GM21717 (cell line): ENCODE data around the gene IFITM10.
"Not testable (repeated sequence)": the region's sequence is repeated elsewhere in the genome, so short reads cannot be mapped to it uniquely, and the experiment has no call there.

Experiments
- ATAC-seq: cut with Tn5 transposase; IDR thresholded peaks from one replicate; pipeline ENCODE4 v1.9.1; 2021; ENCODE audit warnings: mild to moderate bottlenecking, moderate library complexity; ENCODE audit not compliant: unreplicated experiment

Gene IFITM10

DNA sequence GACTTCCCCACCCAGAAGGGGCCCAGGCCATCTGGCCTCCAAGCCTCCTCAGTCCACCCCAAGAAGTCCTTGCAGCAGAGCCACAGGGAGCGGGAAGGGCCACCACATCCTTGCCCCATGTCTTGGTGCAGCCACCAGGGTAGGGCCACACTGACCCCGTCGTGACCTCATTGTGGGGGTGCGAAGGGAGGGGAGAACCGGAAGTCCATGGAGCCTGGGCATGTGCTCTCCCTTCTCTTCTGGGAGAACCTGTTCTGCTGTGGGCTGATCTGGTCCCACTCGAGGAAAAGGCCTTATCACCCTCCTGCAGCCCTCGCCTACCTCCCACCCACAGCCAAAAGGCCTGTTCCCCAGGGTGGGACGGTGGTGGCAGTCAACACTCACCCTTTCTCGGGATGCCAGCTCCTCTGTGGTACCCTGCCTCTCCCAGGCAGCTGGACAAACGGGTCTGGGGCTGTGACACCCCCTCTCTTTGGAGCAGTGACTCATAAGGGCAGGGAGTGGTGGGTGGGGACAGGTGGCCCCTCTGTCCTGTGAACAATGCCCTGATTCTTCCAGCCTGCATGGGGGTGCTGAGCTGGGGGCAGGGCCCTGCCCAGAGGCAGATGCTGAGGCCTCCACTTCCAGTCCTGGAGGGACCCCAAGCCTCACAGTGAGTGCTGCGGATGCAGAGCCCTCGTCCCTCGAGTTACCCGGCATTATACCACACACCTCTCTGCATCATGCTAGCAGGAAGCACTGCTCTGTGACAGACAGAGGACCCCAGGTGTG, 27.9 kb upstream of the IFITM10 start:
- no peak for ATAC-seq

DNA sequence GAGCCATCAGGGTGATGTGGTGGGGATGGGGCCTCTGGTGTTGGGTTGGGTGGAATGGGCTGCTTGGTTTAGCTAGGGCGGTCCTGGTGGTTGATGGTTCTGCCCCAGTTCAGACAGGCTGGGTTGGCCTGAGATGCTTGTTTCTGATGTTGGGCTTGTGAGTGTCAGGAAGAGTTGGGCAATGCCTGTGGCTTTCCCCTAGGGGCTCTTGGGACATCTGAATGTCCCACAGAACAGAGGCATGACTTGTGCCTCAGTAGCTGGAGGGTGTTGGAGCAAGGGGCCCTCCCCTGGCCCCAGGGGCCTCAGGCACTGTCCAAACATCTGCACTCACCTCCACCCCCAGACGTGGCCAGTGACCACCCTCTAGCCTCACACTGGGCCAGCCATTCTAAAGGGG, 27.3 kb upstream of the IFITM10 start:
- ATAC-seq: no peak

DNA sequence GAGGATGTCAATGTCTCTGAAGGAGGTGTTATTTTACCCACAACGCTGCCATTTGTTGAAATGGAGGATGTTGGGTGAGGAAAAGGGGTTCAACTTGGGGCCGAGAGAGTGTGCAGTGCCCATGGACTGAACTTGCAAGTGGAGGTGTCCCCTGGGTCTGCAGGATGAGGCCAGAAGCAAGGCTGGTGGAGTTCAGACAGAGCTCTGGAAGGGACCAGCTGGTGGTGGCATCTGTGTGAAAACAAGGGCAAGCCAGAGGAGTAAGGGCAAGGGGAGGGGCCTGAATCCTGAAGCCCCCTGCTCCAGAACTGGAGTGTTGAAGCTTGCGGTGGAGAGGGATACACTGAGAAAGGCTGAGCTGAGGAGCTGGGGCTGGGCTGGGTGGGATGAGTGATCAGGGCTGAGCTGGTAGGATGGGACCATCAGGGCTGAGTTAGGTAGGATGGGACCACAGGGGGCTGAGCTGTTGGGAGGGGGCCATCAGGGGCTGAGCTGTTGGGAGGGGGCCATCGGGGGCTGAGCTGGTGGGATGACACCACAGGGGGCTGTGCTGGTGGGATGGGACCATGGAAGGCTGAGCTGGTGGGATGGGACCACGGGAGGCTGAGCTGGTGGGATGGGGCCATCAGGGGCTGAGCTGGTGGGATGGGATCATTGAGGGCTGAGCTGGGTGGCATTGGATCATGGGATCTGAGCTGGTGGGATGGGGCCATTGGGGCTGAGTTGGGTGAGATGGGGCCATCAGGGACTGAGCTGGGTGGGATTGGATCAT, 26.7 kb upstream of the IFITM10 start:
- ATAC-seq: no peak

DNA sequence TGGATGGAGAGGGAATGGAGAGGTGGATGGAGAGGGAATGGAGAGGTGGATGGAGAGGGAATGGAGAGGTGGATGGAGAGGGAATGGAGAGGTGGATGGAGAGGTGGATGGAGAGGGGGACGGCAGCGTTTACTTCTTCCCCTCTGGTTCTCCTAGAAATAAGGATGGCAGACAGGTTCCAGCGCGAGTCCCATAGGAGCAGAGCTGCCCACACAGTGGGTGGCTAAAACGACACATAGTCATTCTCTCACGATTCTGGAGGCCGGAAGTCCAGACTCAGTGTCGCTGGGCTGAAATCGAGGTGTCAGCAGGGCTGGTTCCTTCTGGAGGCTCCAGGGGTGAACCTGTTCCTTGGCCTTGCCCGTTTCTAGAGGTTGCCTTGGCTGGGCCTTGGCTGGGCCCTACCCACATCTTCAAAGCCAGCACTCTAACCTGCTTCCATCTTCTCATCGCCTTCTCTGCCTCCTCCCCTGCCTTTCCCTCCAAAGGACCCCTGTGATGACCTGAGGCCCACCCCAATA, 26.0 kb upstream of the IFITM10 start:
- no peak for ATAC-seq

DNA sequence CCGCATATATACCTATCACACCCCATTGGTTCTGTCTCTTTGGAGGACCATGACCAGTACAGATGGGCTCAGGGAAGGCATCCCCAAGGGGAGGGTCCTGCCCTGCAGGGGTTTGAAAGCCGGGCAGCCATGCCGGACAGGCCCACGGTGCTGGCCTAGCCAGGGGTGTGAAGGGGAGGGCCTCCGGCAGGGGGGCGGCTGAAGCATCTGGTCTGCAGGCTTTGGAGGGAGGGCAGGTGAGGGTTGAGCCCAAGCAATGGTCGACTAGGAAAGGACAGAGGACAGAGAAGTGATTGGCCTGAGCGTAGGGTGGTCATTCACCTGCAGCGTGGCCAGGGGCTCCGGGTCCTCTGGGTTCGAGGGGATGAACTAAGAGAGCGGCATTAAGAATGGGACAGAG, 24.5 kb upstream of the IFITM10 start:
- ATAC-seq: no peak

DNA sequence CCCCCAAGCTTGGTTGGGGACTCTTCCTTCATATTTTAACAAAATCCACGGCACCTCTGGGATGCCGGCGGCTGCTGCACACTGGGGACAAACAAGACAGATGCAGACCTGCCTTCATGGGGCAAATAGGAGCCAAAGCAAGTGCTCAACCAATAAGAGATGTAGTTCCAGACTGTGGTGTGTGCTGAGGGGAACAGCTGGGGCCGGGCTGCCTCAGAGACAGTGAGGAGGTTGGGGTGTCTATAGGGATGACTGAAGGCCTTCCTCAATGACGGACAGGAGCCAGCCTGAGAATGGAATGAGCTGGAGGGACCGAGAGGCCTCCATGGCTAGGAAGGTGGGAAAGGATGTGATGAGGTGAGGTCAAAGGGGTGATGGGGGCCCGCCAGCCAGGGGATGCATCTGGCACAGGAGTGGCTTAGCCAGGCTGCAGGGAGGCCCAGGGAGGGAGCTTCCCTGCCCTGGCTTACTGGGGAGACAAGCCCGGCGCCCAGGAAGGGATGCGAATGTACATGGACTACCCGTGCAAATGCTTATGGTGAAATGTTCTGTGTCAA, 23.7 kb upstream of the IFITM10 start:
- no peak for ATAC-seq

DNA sequence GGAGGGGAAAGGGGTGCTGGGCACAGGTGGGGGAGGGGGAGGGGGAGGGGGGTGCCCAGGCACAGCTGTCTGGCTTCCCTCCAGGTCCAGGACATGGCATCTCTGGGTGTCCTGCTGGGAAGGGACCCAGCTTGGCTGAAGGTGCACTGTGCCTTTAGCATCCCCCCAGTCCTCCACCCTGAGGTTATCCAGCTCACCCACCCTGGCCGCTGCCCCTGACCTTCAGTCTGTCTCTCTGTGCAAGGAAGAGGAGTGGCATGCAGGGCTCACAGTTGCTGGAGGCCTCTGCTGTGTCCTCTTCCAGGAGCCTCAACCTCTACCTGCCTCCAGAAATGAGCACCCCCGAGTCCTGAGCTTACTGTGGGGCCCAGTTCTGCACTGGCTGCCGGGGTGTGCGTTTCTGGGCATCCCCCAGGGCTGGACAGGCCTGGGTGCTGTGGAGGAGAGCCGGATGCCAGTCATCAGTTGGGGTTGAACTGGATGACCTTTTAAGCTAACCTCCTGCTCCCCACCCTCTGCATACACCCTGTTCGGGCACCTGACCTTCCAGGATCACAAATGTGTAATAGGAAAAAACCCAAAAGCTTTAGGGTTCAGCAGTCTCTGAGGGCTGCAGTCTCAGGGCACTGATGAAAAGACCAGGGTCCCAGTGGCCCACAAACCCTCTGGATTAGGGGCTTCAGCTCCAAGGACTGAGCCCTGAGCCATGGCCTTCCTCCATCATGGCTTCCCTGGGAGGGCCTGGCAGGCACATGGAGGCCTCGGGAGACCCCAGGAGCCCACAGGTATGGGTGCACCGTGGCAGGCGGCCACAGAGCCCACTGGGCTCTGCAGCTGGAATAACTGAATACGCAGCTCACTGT, 23.0 kb upstream of the IFITM10 start:
- no peak for ATAC-seq

DNA sequence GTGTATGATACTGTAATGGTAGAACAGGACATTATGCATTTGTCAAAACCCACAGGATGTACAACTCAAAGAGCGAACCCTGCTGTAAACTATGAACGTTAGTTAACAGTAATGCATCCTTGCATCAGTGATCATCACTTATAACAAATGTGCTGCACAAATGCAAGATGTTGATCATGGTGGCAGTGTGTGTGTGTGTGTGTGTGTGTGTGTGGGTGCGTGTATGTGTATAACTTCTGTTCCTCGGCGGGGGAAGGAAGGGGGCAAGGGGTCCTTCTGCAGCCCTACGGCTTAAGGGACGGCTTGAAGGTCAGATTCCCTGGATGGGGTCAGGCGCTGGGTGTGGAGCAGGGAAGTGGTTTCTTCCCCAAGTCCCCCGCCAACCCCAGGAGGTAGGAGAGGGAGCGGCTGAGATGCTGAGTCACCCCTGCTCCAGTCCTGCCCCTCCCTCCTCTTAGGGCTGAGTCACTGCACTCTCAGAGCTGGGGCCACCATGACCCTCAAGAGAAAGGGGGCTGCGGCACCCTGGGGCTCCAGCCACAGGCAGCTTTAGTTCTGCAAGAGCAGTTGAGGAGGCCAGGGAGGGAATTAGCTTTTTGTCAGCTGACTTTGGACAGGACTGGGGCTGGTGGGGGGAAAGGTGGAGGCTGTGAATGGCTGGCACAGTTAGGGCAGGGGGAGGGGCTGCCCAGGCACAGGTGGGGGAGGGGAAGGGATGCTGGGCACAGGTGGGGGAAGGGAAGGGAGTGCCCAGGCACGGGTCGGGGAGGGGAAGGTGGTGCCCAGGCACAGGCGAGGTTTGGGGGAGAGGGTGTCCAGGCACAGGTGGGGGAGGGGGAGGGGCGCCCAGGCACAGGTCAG, 22.1 kb upstream of the IFITM10 start:
- ATAC-seq: no peak

DNA sequence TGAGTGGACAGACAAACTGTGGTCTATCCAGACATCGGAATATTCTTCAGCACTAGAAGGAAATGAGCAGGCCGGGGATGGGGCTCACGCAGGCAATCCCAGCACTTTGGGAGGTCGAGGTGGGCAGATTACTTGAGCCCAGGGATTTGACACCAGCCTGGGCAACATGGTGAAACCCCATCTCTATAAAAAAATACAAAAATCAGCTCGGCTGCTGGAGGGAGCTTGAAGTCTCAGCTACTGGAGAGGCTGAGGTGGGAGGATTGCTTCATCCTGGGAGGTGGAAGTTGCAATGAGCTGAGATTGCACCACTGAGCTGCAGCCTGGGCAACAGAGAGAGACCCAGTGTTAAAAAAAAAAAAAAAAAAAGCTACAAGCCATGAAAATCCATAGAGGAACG, 21.3 kb upstream of the IFITM10 start:
- ATAC-seq: no peak

DNA sequence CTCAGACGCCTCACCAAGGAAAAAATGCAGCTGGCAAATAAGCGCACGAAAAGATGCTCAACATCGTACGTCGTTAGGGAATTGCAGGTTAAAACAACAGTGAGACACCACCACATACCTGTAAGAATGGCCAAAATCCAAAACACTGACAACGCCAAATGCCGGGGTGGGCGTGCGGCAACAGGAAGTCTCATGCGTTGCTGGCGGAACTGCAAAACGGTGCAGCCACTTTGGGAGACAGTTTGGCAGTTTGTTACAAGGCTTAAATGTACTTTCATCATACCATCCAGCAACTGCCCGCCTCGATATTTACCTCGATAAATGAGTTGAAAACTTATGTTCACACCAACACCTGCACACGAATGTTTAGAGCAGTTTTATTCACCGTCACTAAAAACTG, 20.9 kb upstream of the IFITM10 start:
- no peak for ATAC-seq

DNA sequence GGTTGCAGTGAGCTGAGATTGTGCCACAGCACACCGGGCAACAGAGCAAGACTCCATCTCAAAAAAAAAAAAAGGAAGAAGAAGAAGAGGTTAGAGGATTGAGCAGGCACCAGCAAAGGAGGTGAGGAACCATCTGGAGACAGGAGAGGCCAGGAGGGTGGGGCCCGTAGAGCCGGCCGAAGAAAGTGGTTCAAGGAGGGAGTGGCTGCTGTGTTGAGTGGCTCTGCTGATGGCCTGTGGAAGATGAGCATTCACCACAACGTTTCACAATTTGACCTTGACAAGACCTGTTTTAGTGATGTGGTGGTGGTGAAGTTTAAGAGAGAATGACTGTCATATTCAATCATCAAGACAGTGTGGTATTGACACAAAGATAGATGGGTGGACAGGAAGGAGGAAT, 20.1 kb upstream of the IFITM10 start:
- ATAC-seq: no peak

DNA sequence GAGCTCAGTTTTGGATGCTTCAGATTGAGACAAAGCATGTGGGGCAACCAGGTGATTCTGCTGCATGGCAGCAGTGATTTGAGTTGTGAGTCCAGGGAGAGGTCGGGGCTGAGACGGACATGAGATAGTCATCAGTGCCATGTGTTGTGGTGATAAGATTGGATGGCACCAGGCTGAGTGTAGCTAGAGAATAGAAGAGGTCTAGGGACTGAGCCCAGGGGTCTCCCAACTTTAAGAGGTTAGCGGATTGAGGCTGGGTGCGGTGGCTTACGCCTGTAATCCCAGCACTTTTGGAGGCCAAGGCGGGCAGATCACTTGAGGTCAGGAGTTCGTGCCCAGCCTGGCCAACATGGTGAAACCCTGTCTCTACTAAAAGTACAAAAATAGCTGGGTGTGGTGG, 19.7 kb upstream of the IFITM10 start:
- ATAC-seq: no peak

DNA sequence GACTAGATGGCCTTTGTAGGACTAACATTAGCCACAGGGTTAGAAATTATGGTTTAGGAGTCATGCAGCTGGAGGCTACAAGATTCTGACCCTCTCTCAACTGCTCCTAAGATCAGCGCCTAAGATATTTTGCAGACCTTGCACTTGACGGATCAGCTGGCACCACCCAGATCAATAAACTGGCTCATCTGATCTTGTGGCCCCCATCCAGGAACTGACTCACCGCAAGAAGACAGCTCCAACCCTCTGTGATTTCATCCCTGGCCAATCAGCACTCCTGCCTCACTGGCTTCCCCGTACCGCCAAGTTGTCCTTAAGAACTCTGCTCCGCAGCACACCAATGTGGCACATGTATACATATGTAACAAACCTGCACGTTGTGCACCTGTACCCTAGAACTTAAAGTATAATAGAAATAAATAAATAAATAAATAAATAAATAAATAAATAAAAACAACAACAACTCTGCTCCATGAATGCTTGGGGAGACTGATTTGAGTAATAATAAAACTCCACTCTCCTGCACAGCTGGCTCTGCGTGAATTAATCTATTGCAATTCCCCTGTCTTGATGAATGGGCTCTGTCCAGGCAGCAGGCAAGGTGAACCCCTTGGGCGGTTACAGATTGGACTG, 19.0 kb upstream of the IFITM10 start:
- ATAC-seq: not testable (repeated sequence)

DNA sequence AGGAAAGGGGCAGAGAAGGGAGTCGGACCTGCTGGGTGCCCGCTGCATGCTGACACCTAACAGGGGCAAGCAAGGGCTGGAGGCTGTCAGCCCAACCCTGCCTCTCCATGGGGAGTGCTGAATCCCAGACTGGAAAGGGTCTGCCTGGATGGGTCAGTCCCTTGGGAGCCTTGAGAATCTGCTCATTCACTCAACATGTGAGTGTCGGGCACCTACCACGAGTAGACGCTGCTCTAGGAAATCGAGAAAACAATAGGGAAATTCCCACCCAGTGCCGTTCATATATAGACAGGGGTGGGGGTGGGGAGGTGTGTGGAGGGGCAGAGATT, 17.7 kb upstream of the IFITM10 start:
- no peak for ATAC-seq

DNA sequence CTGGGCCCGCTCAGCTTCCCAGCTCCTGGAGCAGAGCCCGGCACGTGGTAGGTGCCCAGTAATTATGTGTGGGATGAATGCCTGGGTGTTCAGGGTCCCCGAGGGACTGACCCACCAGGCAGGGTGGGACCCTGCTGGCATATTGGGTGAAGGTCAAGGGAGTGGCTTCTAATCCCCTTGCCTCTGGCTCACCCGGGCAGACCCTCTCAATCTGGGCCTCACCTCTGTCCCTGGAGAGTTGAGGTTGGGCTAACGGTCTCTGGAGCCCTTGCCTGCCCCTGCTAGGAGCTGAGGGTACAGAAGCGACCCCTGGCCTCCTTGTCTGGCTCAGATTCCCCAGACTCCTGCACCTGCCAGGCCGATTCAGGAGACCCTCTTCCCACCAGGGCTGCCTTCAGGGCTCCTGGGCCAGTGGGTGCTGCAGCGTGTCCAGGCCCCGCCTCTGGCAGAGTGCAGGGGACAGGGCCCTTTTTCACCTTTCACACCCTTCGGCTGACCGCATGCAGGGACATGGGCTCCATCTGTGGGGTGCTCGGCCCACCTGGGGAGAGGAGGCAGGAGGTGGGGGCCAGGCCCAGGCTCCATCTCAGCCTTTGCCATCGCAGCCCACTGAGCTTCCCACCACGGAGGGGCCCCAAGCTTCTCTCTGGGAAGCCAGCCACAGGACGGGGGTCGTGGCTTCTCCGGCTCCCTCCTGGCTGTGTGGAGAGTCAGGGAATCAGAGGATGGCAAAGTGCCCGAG, 17.2 kb upstream of the IFITM10 start:
- no peak for ATAC-seq

DNA sequence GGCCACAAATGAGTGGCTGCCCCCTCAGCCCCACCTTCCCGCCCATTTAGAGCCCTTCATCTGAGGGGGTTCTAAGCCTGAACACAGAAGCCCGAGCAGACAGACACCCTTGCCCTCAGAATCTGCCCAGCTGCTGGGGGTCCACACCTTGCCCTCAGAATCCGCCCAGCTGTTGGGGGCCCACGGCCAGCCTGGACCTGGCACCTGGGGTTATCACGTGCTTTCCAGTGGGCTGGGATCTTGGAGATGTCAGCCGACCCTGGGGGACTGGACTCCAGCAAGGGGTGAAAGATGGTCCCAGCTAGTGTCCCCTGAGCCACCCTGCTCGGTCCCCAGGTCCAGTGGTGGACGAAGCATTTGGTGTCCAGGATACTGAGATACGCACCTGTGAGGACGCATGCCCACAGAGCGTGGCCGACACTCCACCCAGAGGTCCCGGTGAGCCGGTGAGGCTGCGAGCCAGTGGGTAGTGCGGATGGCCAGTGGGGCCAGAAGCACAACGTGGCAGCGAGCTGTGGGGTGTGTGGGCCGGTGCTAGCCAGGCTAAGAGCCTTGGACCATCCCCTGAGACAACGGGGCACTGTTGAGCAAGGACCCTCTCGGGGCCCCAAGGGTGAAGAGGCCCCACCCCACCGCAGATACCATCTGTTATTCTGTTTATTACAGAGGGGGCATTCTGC, 16.5 kb upstream of the IFITM10 start:
- no peak for ATAC-seq

DNA sequence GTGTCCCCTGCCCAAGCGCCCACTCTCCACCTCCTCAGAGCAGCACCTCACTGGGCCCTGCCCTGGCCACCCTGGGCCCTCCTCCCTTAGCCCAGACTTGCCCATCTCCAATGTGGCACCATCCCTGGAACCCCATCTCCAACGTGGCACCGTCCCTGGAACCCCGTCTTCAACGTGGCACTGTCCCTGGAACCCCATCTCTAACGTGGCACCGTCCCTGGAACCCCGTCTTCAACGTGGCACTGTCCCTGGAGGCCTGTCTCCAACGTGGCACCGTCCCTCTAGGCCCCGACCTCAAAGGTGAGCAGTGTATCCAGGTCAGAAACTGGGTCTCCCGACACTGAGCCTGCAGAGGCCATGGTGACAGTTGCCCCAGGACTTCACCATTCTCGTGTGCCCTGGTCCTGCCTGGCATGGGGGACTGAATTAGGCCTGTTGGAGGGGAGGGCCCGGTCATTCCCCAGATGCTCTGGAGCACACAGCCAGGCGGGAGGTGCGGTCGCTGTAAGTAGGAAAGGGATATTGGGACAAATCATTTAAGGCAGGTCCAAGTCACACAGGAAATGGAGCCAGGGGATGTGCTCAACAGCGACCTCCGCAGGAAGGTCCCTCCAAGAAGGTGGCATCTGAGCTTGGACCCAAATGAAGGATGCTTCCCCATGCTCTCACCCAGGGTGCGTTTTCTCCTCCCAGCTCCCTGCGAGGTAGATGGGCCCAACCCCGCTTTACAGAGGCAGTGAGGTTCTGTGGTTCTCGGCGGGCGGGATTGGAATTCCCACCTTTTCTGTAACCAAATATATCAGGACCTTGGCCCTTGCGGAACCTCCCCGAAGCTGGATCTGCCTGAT, 15.7 kb upstream of the IFITM10 start:
- no peak for ATAC-seq
